Left ventricle myocardium inferior (tissue), 1 donor: ENCODE data around the gene TRIM6. TPM values are rescaled to one million over a fixed set of nuclear protein-coding genes. Genes with fewer than 3 reads are reported as not detected.

Source experiments
- DNase-seq: peaks from one replicate; pipeline ENCODE4 v3.0.0-alpha.2; 2020
- H3K27ac ChIP-seq: fragments of 200-600 bp; replicated peaks from 2 replicates; pipeline ENCODE4 v1.8.0; 2021
- H3K27me3 ChIP-seq: fragments of 200-600 bp; 2 replicates; pipeline ENCODE4 v1.8.0; 2021; ENCODE audit warnings: low read depth
- H3K36me3 ChIP-seq: fragments of 200-600 bp; 2 replicates; pipeline ENCODE4 v1.8.0; 2021
- H3K4me1 ChIP-seq: fragments of 200-600 bp; 2 replicates; pipeline ENCODE4 v1.8.0; 2021
- H3K4me3 ChIP-seq: fragments of 200-600 bp; 2 replicates; pipeline ENCODE4 v1.8.0; 2021; ENCODE audit warnings: mild to moderate bottlenecking, moderate library complexity
- H3K9me3 ChIP-seq: fragments of 200-600 bp; replicated peaks from 2 replicates; pipeline ENCODE4 v1.8.0; 2021
- CTCF ChIP-seq: fragments of 200-600 bp; IDR thresholded peaks from 2 replicates; pipeline ENCODE4 v1.8.0; 2021; ENCODE audit warnings: antibody characterized with exemption, mild to moderate bottlenecking, borderline replicate concordance
- intact Hi-C: fragments of 100-400 bp; cut with micrococcal nuclease; formaldehyde crosslinking; loops from one replicate; pipeline ENCODE4 v1.11.0; 2022
- total RNA-seq: library from RNA; stranded (reverse); fragmentation: NEBNext Ultra II Directional; extraction: Animal tissue kit (Norgen Biotek cat#: 25700); gene quantifications from one replicate; pipeline ENCODE4 v1.2.1, GENCODE V29; 2021
- donor health status: DM: no; HTN: yes; CAD: no; lungs with severe emphysema.

TRIM6 gene
- total RNA-seq, 1 donor from 2014 or later: 0.58 TPM

- no peak for TF ChIP-seq CTCF
- Histone ChIP-seq H3K4me3 (no peak overlapping the region), H3K36me3 (no peaks in the 10 kb centered on the region), H3K27me3 (no peaks in the 10 kb centered on the region), H3K27ac (no peak overlapping the region), H3K4me1 (peaks cover 28% of the 10 kb centered on the region), H3K9me3 (no peaks in the 10 kb centered on the region)
- DNase-seq: no peak
- intact Hi-C loops: no loop called here
Observed at GRCh38 chr11:5626196-5626595, 29.8 kb downstream of the TRIM6 start.

- no peak for DNase-seq
- Histone ChIP-seq H3K36me3 (peaks cover 27% of the 10 kb centered on the region), H3K4me1 (no peaks in the 10 kb centered on the region), H3K4me3 (no peak overlapping the region), H3K9me3 (no peaks in the 10 kb centered on the region), H3K27me3 (no peaks in the 10 kb centered on the region), H3K27ac (no peak overlapping the region)
- intact Hi-C loops: no loop called here
- TF ChIP-seq CTCF: no peak
Observed at GRCh38 chr11:5631417-5631816, 35.0 kb downstream of the TRIM6 start.

GRCh38 chr11:5631969-5632635 is 35.7 kb downstream of the TRIM6 start:
- intact Hi-C loops: no loop called here
- Histone ChIP-seq H3K4me3 (no peak overlapping the region), H3K27ac (no peak overlapping the region), H3K9me3 (no peaks in the 10 kb centered on the region), H3K36me3 (peaks cover 33% of the 10 kb centered on the region), H3K27me3 (no peaks in the 10 kb centered on the region), H3K4me1 (no peaks in the 10 kb centered on the region)
- TF ChIP-seq CTCF: no peak
- DNase-seq: no peak

GRCh38 chr11:5639953-5640352 is 43.5 kb downstream of the TRIM6 start:
- intact Hi-C loops: no loop called here
- Histone ChIP-seq H3K4me3 (no peak overlapping the region), H3K36me3 (peaks cover 51% of the 10 kb centered on the region), H3K27me3 (no peaks in the 10 kb centered on the region), H3K27ac (no peak overlapping the region), H3K9me3 (no peaks in the 10 kb centered on the region), H3K4me1 (no peaks in the 10 kb centered on the region)
- no peak for TF ChIP-seq CTCF
- DNase-seq: no peak

- peaks cover 37% of the 10 kb centered on the region for H3K36me3 ChIP-seq
- no peak overlapping the region for H3K4me3 ChIP-seq
- no peaks in the 10 kb centered on the region for H3K27me3 ChIP-seq
- H3K27ac ChIP-seq: no peak overlapping the region
- intact Hi-C loops: no loop called here
- no peak for TF ChIP-seq CTCF
- DNase-seq: no peak
- no peaks in the 10 kb centered on the region for H3K9me3 ChIP-seq
- H3K4me1 ChIP-seq: no peaks in the 10 kb centered on the region
Observed at GRCh38 chr11:5643585-5643984, 47.1 kb downstream of the TRIM6 start.

- no peak for DNase-seq
- no peak for TF ChIP-seq CTCF
- H3K4me3 ChIP-seq: no peak overlapping the region
- no peaks in the 10 kb centered on the region for H3K27me3 ChIP-seq
- H3K9me3 ChIP-seq: no peaks in the 10 kb centered on the region
- no peak overlapping the region for H3K27ac ChIP-seq
- intact Hi-C loops: no loop called here
- H3K4me1 ChIP-seq: no peaks in the 10 kb centered on the region
- H3K36me3 ChIP-seq: peaks cover 30% of the 10 kb centered on the region
Observed at GRCh38 chr11:5646139-5646538, 49.7 kb downstream of the TRIM6 start.
